DMS153 treated with DMSO at 0.1 percent for 48 hours (cell line): Measurements from ENCODE around the gene CT47C1.

Source experiments
- DNase-seq: peaks from one replicate; lab custom pipeline; 2025; ENCODE audit not compliant: unreplicated experiment; lab: John Stamatoyannopoulos, UW

The CT47C1 gene

DNA sequence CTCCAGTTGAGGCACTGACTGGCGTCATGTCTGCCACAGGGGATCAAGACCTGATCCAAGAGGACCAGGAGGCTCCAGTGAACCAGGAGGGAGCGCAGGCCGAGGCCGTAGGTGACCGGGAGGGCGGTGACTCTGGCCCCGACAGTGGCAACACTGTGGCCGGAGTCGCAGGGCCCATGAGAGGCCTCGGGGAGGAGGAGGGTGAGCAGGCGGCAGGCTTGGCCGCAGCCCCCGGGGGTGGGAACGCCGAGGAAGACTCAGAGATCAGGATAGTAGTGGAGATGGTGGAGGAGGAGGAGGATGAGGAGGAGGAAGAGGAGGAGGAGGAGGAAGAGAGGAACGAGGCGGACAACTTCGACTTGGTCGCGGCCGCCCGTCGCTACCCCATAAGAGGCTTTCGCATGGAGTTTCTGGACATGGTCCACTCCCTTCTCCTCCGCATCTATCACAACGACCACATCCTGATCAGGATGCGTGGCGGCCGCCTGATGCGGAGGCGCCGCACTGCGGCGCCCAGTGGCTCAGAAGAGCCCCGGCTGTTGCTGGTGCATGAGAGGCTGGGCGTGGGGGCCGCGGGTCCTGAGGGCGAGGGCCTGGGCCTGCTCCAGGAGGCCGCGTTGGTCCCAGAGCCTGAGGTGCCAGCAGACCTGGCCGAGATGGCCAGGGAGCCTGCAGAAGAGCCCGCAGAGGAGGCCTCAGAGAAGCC, 560 bp downstream of the CT47C1 start:
- DNase-seq: no peak

DNA sequence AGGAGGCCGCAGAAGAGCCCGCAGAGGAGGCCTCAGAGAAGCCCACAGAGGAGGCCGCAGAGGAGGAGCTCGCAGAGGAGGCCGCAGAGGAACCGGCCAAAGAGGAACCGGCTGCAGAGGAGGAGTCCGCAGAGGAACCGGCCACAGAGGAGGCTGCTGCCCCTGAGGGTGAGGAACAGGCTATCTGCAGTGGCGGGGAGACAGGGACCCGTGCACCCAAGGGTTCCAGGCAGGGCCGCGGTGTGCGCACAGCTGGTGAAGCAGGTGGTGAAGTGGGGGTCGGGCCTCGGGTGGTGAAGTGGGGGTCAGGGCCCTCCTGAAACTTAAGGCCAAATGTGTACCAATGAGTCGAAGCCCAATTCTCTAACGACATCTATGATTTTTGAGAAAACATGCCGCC, 1.1 kb downstream of the CT47C1 start:
- no peak for DNase-seq

GRCh38 chrX:119075270-119076025, 2.7 kb downstream of the CT47C1 start:
- no peak for DNase-seq

GRCh38 chrX:119082278-119082677, 9.5 kb downstream of the CT47C1 start:
- no peak for DNase-seq

DNA sequence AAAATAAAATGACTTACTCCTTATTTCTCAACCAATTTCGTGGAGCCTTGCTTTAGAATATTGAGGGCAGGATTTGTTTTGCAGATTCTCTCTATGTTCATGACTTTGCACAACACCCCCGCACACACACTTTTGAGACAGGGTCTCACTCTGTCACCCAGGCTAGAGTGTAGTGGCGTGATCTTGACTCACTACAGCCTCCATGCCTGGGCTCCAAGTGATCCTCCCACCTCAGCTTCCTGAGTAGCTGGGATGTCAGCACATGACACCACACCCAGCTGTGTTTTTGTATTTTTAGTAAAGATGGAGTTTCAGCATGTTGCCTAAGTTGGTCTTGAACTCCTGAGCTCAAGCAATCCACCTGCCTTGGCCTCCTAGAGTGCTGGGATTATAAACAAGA, 12.0 kb downstream of the CT47C1 start:
- no peak for DNase-seq

GRCh38 chrX:119087121-119087520, 14.3 kb downstream of the CT47C1 start:
- DNase-seq: no peak

- DNase-seq: no peak
Measured at GRCh38 chrX:119089619-119090018, 16.8 kb downstream of the CT47C1 start.

DNA sequence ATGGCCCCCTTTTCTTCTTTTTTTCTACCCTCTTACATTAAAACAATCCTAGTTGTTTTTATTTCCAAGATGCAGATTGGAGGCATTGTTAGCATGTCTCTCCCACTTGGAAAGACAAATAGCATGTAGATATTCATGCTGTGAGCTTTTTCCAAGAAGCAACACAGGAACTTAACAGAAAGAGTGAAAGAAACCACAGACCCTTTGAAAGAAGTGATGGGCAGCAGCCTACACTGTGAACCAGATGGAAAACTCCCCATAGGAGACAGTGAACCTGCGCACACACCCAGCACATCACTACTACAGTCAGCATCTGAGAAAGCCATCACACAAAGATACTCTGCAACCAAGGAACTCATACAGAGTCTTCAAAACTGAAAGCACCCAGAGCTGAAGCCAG, 17.8 kb downstream of the CT47C1 start:
- no peak for DNase-seq

DNA sequence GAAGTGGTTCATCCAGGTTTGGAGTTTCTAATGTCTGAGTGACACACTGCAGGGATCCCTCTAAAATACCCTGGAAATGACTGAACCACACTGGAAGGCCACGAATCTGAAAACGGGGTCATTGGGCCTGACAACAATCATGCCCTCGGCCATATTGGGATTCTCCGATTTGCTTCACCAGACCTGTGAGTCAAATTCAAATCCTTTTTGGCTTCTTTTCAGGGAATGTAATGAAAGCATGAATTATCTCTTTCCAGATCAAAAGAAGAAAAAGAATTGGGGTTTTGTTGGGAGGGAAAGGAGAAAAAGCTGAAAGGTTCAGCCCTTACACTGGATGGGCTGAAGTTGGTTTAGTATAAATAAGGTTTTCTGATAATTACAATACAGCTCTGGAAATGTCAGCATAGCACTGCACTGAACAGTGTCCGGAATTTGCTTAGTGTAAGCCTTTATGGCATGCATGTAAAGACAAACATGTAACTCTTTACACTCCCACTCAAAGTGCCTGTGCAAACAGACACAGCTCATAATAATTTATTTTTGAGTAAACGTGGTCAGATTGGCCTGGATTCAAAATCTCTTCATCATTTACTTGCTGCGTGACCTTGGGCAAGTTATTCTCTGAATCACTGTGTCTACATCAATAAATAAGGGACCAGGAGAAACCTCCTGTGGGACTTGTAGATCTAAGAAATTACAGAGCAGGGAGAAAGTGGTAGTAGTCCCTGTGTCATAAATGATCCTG, 21.4 kb downstream of the CT47C1 start:
- no peak for DNase-seq

DNA sequence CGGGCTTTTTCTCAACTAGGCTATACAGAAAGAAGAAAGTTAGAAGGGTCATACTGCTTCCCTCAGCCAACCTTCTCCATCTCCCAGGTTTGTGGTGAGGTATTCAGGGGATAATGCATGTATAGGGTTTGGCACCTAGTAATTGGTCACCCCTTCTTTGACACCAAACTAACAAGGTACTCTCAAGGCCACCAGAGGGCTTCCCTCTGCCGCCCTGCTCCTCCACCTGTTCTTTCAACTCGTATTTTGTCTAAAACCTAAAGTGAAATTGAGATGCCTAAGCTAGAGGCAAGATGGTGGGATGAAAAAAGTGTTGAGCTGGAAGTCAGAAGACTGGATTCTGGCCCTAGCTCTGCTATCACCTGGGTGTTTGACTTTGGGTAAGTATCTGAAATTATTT, 22.0 kb downstream of the CT47C1 start:
- DNase-seq: no peak

GRCh38 chrX:119095936-119096335, 23.1 kb downstream of the CT47C1 start:
- no peak for DNase-seq

GRCh38 chrX:119101168-119101567, 28.4 kb downstream of the CT47C1 start:
- DNase-seq: no peak

GRCh38 chrX:119105826-119106225, 33.0 kb downstream of the CT47C1 start:
- no peak for DNase-seq

DNA sequence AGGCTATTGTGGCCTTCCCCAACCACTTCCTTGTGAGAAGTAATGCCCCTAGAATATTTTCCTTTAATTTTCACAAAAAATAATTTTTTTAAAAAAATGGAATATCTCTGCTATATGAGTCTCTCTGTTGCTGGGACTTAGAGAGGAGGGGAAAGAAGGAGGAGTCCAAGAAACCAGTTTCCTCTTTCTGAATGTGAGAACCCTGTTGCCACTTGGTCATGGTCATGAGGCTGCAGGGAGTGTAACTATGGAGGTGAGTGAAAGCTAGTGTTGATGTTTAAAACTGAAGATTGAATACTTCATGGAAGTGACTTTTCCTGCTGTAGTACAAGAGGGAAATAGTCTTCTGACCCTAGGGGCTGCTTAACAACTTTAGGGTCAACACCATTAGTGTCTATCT, 34.4 kb downstream of the CT47C1 start:
- DNase-seq: no peak

GRCh38 chrX:119118780-119119395, 46.1 kb downstream of the CT47C1 start:
- no peak for DNase-seq

GRCh38 chrX:119121341-119121740, 48.5 kb downstream of the CT47C1 start:
- no peak for DNase-seq
